SK-N-SH (cell line): ENCODE data around the gene KLHDC8A. TPM values are rescaled to one million over a fixed set of nuclear protein-coding genes. Genes with fewer than 3 reads are reported as not detected.

ENCODE experiments used
- CTCF ChIA-PET: fragments of 300-600, 350-600 bp; formaldehyde crosslinking; extraction: SDS; loops from one replicate; lab custom pipeline; 2021; lab: Yijun Ruan, JAX
- POLR2A ChIA-PET: fragments of 350-600 bp; sonication (Branson Sonifier 250); formaldehyde crosslinking; extraction: SDS; loops from one replicate; lab custom pipeline; 2020; ENCODE audit warnings: antibody characterized with exemption, inconsistent platforms; lab: Yijun Ruan, JAX
- DNase-seq: peaks from one replicate; pipeline ENCODE4 v3.0.0; 2012
- H2AFZ ChIP-seq: fragments of 200-600 bp; sonication (generic); 2 replicates; pipeline ENCODE4 v1.8.1; 2016; ENCODE audit warnings: antibody characterized with exemption, mild to moderate bottlenecking, low read depth
- H3F3A ChIP-seq: fragments of 200-600 bp; sonication (generic); replicated peaks from 2 replicates; pipeline ENCODE3; 2016; ENCODE audit warnings: antibody characterized with exemption, mild to moderate bottlenecking; ENCODE audit not compliant: insufficient read depth
- H3K27ac ChIP-seq, 2 experiments: fragments of 200-500 bp in 1 of 2; fragments of 200-600 bp in 1 of 2; sonication (Bioruptor generic) in 1 of 2; sonication (generic), shearing (Covaris generic) in 1 of 2; 2 replicates each; pipeline versions ENCODE4 v1.5.1 to v1.6.1; 2014 to 2016; ENCODE audit warnings: low read depth in 2 of 2, inconsistent platforms in 1 of 2, low read length in 1 of 2, mild to moderate bottlenecking in 1 of 2, mixed read lengths in 1 of 2
- H3K27me3 ChIP-seq: fragments of 200-600 bp; sonication (generic), shearing (Covaris generic); 2 replicates; pipeline ENCODE4 v1.6.1; 2016; ENCODE audit warnings: mixed run types; ENCODE audit not compliant: insufficient read depth
- H3K36me3 ChIP-seq, 2 experiments: fragments of 200-500 bp in 1 of 2; fragments of 200-600 bp in 1 of 2; sonication (Bioruptor generic) in 1 of 2; sonication (generic) in 1 of 2; replicated peaks in 1 of 2; 2 replicates each; pipeline versions ENCODE3 to v1.5.1; 2014 to 2016; ENCODE audit warnings: low read length in 1 of 2, mild to moderate bottlenecking in 1 of 2; ENCODE audit not compliant: insufficient read depth in 2 of 2, control insufficient read depth in 1 of 2
- H3K4me1 ChIP-seq, 2 experiments: fragments of 200-500 bp in 1 of 2; fragments of 200-600 bp in 1 of 2; sonication (Bioruptor generic) in 1 of 2; sonication (generic), shearing (Covaris generic) in 1 of 2; 2 replicates each; pipeline versions ENCODE4 v1.5.1 to v1.6.1; 2014 to 2016; ENCODE audit warnings: low read depth in 1 of 2, low read length in 1 of 2, mixed run types in 1 of 2; ENCODE audit not compliant: insufficient read depth in 2 of 2, control insufficient read depth in 1 of 2
- H3K4me2 ChIP-seq: fragments of 200-600 bp; sonication (generic), shearing (Covaris generic); 2 replicates; pipeline ENCODE4 v1.6.1; 2017; ENCODE audit warnings: mixed run types
- H3K4me3 ChIP-seq, 2 experiments: fragments of 200-500 bp in 1 of 2; fragments of 200-600 bp in 1 of 2; sonication (Bioruptor generic) in 1 of 2; sonication (generic), shearing (Covaris generic) in 1 of 2; 2 replicates each; pipeline versions ENCODE4 v1.5.1 to v1.8.1; 2014 to 2016; ENCODE audit warnings: low read depth in 2 of 2, inconsistent platforms in 1 of 2, low read length in 1 of 2, mild to moderate bottlenecking in 1 of 2, mixed read lengths in 1 of 2, moderate library complexity in 1 of 2
- H3K79me2 ChIP-seq: fragments of 200-600 bp; sonication (generic); 2 replicates; pipeline ENCODE4 v1.8.1; 2017; ENCODE audit warnings: mild to moderate bottlenecking; ENCODE audit not compliant: insufficient read depth
- H3K9ac ChIP-seq: fragments of 200-600 bp; sonication (generic); 2 replicates; pipeline ENCODE4 v1.6.1; 2017; ENCODE audit warnings: mixed run types
- H3K9me2 ChIP-seq: fragments of 200-600 bp; sonication (generic); 2 replicates; pipeline ENCODE4 v1.6.1; 2017; ENCODE audit warnings: mixed run types
- H3K9me3 ChIP-seq: fragments of 200-600 bp; sonication (generic); 2 replicates; pipeline ENCODE4 v1.6.1; 2017; ENCODE audit warnings: mixed run types, mild to moderate bottlenecking, moderate library complexity
- H4K20me1 ChIP-seq: fragments of 200-600 bp; sonication (generic); 2 replicates; pipeline ENCODE4 v1.6.1; 2017; ENCODE audit warnings: mild to moderate bottlenecking, mixed run types; ENCODE audit not compliant: insufficient read depth
- CHD2 ChIP-seq: fragments of 150-350 bp; IDR thresholded peaks from 2 replicates; pipeline ENCODE4 v1.6.1; 2018; ENCODE audit warnings: low read length; ENCODE audit not compliant: partially characterized antibody
- EZH2phosphoT487 ChIP-seq: fragments of 200-600 bp; sonication (generic); IDR thresholded peaks from 2 replicates; pipeline ENCODE4 v1.6.1; 2017; ENCODE audit warnings: low read depth, mixed run types, mild to moderate bottlenecking, antibody characterized with exemption, moderate library complexity, borderline replicate concordance
- FOSL2 ChIP-seq: IDR thresholded peaks from 2 replicates; pipeline ENCODE4 v1.4.0; 2012; ENCODE audit warnings: low read depth, mild to moderate bottlenecking, moderate library complexity, borderline replicate concordance
- GATA2 ChIP-seq: sonication (generic); formaldehyde crosslinking; IDR thresholded peaks from 2 replicates; pipeline ENCODE4 v1.5.0; 2020; ENCODE audit warnings: mild to moderate bottlenecking, missing genetic modification reagents
- IRF3 ChIP-seq: fragments of 150-350 bp; IDR thresholded peaks from 2 replicates; pipeline ENCODE4 v1.6.1; 2016; ENCODE audit warnings: mild to moderate bottlenecking, low read depth, low read length
- JUND ChIP-seq: IDR thresholded peaks from 2 replicates; pipeline ENCODE4 v1.4.0; 2012
- MAX ChIP-seq: IDR thresholded peaks from 2 replicates; pipeline ENCODE4 v1.4.0; 2012; ENCODE audit warnings: low read depth
- MEF2A ChIP-seq: IDR thresholded peaks from 2 replicates; pipeline ENCODE4 v1.4.0; 2012; ENCODE audit warnings: low read depth, borderline replicate concordance
- MXI1 ChIP-seq: IDR thresholded peaks from 2 replicates; pipeline ENCODE4 v1.6.1; 2012; ENCODE audit warnings: mild to moderate bottlenecking, low read depth, low read length, improper control_type of control experiment
- NFIC ChIP-seq: IDR thresholded peaks from 2 replicates; pipeline ENCODE4 v1.4.0; 2012; ENCODE audit warnings: borderline replicate concordance
- NRF1 ChIP-seq: IDR thresholded peaks from 2 replicates; pipeline ENCODE4 v1.6.1; 2012; ENCODE audit warnings: low read depth, mild to moderate bottlenecking, low read length
- POLR2AphosphoS5 ChIP-seq: IDR thresholded peaks from 2 replicates; pipeline ENCODE4 v1.6.1; 2012; ENCODE audit warnings: low read depth, low read length
- RXRA ChIP-seq: IDR thresholded peaks from 2 replicates; pipeline ENCODE4 v1.4.0; 2012; ENCODE audit warnings: low read depth, mild to moderate bottlenecking, borderline replicate concordance
- SMC3 ChIP-seq: IDR thresholded peaks from 2 replicates; pipeline ENCODE4 v1.6.1; 2012; ENCODE audit warnings: low read depth, low read length, improper control_type of control experiment
- TAF1 ChIP-seq: IDR thresholded peaks from 2 replicates; pipeline ENCODE4 v1.6.1; 2012; ENCODE audit warnings: low read depth, mild to moderate bottlenecking, low read length, moderate library complexity, borderline replicate concordance
- TCF12 ChIP-seq: IDR thresholded peaks from 2 replicates; pipeline ENCODE4 v1.4.0; 2012
- USF1 ChIP-seq: IDR thresholded peaks from 2 replicates; pipeline ENCODE4 v1.4.0; 2012; ENCODE audit warnings: low read depth, borderline replicate concordance
- USF2 ChIP-seq: fragments of 150-350 bp; IDR thresholded peaks from 2 replicates; pipeline ENCODE4 v1.6.1; 2017; ENCODE audit warnings: antibody characterized with exemption, low read length, low read depth, borderline replicate concordance
- YY1 ChIP-seq: IDR thresholded peaks from 2 replicates; pipeline ENCODE4 v1.4.0; 2012; ENCODE audit warnings: low read depth, mild to moderate bottlenecking
- WGBS: methylation state at CpG from one replicate; pipeline ENCODE4 v1.1.6; 2017; ENCODE audit warnings: low lambda C conversion rate; 5-methylcytosine and 5-hydroxymethylcytosine counted together
- polyA plus RNA-seq, 3 experiments: library from polyadenylated mRNA; depleted of rRNA; stranded (reverse); fragments of >200 nt; gene quantifications; 2 replicates each; pipeline ENCODE4 v1.2.3, GENCODE V29; 2012

The KLHDC8A gene
- polyA plus RNA-seq, 1 of the 3 experiments (the other 2 are of a cell fraction): 0.02 TPM

- no peak for DNase-seq
- no peaks in the 10 kb centered on the region for H3K36me3 ChIP-seq
- CTCF ChIA-PET: interaction anchor here (1.0 to 3.7 kb wide), 6 partner anchors 10 to 185 kb away, joined by 3 to 22 read pairs (median 10); no protein-coding TSS in a partner anchor
- H3K9ac ChIP-seq: no peak overlapping the region
- WGBS: 83% methylated on average over 21 of the region's 21 CpGs
- no peak overlapping the region for H3K4me2 ChIP-seq
- H3K9me3 ChIP-seq: no peaks in the 10 kb centered on the region
- H3F3A ChIP-seq: no peaks in the 10 kb centered on the region
- TF ChIP-seq NFIC: no peak
- no peak for TF ChIP-seq MEF2A
- TF ChIP-seq GATA2 (CRISPR knock-in tag): no peak
- TF ChIP-seq IRF3: no peak
- no peak for TF ChIP-seq EZH2phosphoT487
- TF ChIP-seq, all 33 proteins: peak for 0
- H3K9me2 ChIP-seq: no peaks in the 10 kb centered on the region
- H3K4me3 ChIP-seq: no peak overlapping the region
- peaks cover 0 to 5% of the 10 kb centered on the region in 2 experiments; a peak in 1 of 4 replicates for H3K4me1 ChIP-seq
- H4K20me1 ChIP-seq: no peaks in the 10 kb centered on the region
- POLR2A ChIA-PET: no interaction called here
- H3K27ac ChIP-seq: no peak overlapping the region
- no peaks in the 10 kb centered on the region for H3K79me2 ChIP-seq
- H2AFZ ChIP-seq: no peak overlapping the region
- H3K27me3 ChIP-seq: peaks cover 11% of the 10 kb centered on the region; the same call in 1 of the 2 replicates
Observed at GRCh38 chr1:205339197-205339702, 17.5 kb downstream of the KLHDC8A start.

GRCh38 chr1:205338011-205338410 is 18.7 kb downstream of the KLHDC8A start:
- Histone ChIP-seq H3K4me2 (no peak overlapping the region), H3K27me3 (peaks cover 5% of the 10 kb centered on the region; the same call in 1 of the 2 replicates), H3K27ac (no peak overlapping the region), H3F3A (no peaks in the 10 kb centered on the region), H3K4me1 (no peaks in the 10 kb centered on the region), H3K9me3 (no peaks in the 10 kb centered on the region), H3K79me2 (no peaks in the 10 kb centered on the region), H4K20me1 (no peaks in the 10 kb centered on the region), H3K9ac (no peak overlapping the region), H3K4me3 (no peak overlapping the region), H3K36me3 (no peaks in the 10 kb centered on the region), H2AFZ (no peak overlapping the region), H3K9me2 (no peaks in the 10 kb centered on the region)
- ChIA-PET CTCF (interaction anchor here (0.8 to 46.8 kb wide), 7 partner anchors 9 to 186 kb away, joined by 3 to 1368 read pairs (median 70); no protein-coding TSS in a partner anchor), POLR2A (no interaction called here)
- no peak for TF ChIP-seq RXRA
- no peak for TF ChIP-seq POLR2AphosphoS5
- no peak for TF ChIP-seq NFIC
- no peak for TF ChIP-seq NRF1
- TF ChIP-seq EZH2phosphoT487: no peak
- TF ChIP-seq TAF1: no peak
- TF ChIP-seq TCF12: no peak
- no peak for TF ChIP-seq SMC3
- no peak for TF ChIP-seq USF1
- no peak for TF ChIP-seq CHD2
- no peak for TF ChIP-seq JUND
- TF ChIP-seq MAX: no peak
- TF ChIP-seq FOSL2: no peak
- TF ChIP-seq YY1: no peak
- TF ChIP-seq MXI1: no peak
- TF ChIP-seq USF2: no peak
- 65% methylated on average over 7 of the region's 7 CpGs for WGBS
- DNase-seq: no peak
